Upper lobe of left lung (tissue), 6 donors: ENCODE data around the gene RAP1A. TPM values are rescaled to one million over a fixed set of nuclear protein-coding genes. Genes with fewer than 3 reads are reported as not detected.

Experiments used
- ATAC-seq, 2 donors: fragments of 200-7000 bp; cut with Tn5 transposase; one replicate each; pipeline ENCODE4 v1.9.1; 2022; ENCODE audit warnings: mild to moderate bottlenecking in 2 of 2, moderate library complexity in 2 of 2; ENCODE audit not compliant: low FRiP score in 2 of 2
- DNase-seq, 2 donors: peaks; one replicate each; pipeline ENCODE4 v3.0.0-alpha.2; 2019 to 2020
- H3K27ac ChIP-seq, 4 donors: fragments of 200-600 bp; sonication (generic); one replicate each; pipeline ENCODE4 v1.5.1; 2016 to 2019
- H3K27me3 ChIP-seq, 4 donors: fragments of 200-600 bp; sonication (generic); one replicate each; pipeline ENCODE4 v1.5.1; 2017 to 2019
- H3K36me3 ChIP-seq, 4 donors: fragments of 200-600 bp; sonication (generic); one replicate each; pipeline ENCODE4 v1.5.1; 2016 to 2019
- H3K4me1 ChIP-seq, 4 donors: fragments of 200-600 bp; sonication (generic); one replicate each; pipeline ENCODE4 v1.5.1; 2018 to 2019
- H3K4me3 ChIP-seq, 4 donors: fragments of 200-600 bp; sonication (generic); one replicate each; pipeline ENCODE4 v1.5.1; 2017 to 2019; ENCODE audit warnings: mild to moderate bottlenecking in 2 of 4, moderate library complexity in 1 of 4
- H3K9me3 ChIP-seq, 4 donors: fragments of 200-600 bp; sonication (generic); one replicate each; pipeline ENCODE4 v1.5.1; 2018 to 2019
- CTCF ChIP-seq, 6 experiments: fragments of 450-650 bp in 4 of 6; fragments of 200-600 bp in 2 of 6; sonication (generic) in 2 of 6; IDR thresholded peaks; one replicate each; pipeline ENCODE4 v1.5.1; 2016 to 2019; ENCODE audit warnings: antibody characterized with exemption in 6 of 6
- EP300 ChIP-seq, 4 donors: sonication (generic); formaldehyde crosslinking; IDR thresholded peaks; one replicate each; pipeline ENCODE4 v1.5.1; 2017; ENCODE audit warnings: antibody characterized with exemption in 4 of 4, control low read depth in 2 of 4
- POLR2A ChIP-seq, 4 donors: fragments of 450-650 bp; IDR thresholded peaks; one replicate each; pipeline ENCODE4 v1.5.1; 2016 to 2017; ENCODE audit warnings: antibody characterized with exemption in 4 of 4, mild to moderate bottlenecking in 2 of 4
- POLR2AphosphoS5 ChIP-seq, 2 donors: sonication (generic); formaldehyde crosslinking; IDR thresholded peaks; one replicate each; pipeline ENCODE4 v1.5.1; 2017; ENCODE audit warnings: antibody characterized with exemption in 2 of 2
- WGBS, 2 donors: methylation state at CpG; one replicate each; pipeline ENCODE4 v1.1.5; 2017 to 2018; 5-methylcytosine and 5-hydroxymethylcytosine counted together
- total RNA-seq, 6 donors: library from RNA; depleted of rRNA in 4 of 6; stranded (reverse); fragments of >200 nt in 4 of 6; gene quantifications; one replicate each; pipeline versions ENCODE4 v1.1.0 to v1.2.1, GENCODE V29; 2016 to 2021
- donor health status: DM: no; HTN: no; CAD: no; lungs with moderate emphysema.
- donor health status: DM: no; HTN: yes; CAD: no; lungs with severe emphysema.

RAP1A gene
- 100 to 1,000 TPM in 2 of 6 donors, 10 to 100 TPM in 4; 16.8 to 115 (median 82.6) TPM for total RNA-seq

- peak; percentile 97 to 99 for DNase-seq
- ATAC-seq, result peak; percentile 97
- no peaks in the 10 kb centered on the region for H3K36me3 ChIP-seq
- peaks cover 43 to 55% (median 54%) of the 10 kb centered on the region in 4 donors for H3K4me1 ChIP-seq
- peak within 1 kb of the TSS; percentile 76 to 87 (median 78) for H3K4me3 ChIP-seq
- TF ChIP-seq CTCF (IDR thresholded peaks at IDR 0.05) (peak in 2 of 6 experiments; percentile 7 to 13), POLR2AphosphoS5 (IDR thresholded peaks at IDR 0.05) (peak; percentile 90), POLR2A (IDR thresholded peaks at IDR 0.05) (peak in 2 of 4 donors; percentile 54 to 86), EP300 (IDR thresholded peaks at IDR 0.05) (peak in 1 of 4 donors; percentile 34)
- no peaks in the 10 kb centered on the region for H3K27me3 ChIP-seq
- no peaks in the 10 kb centered on the region for H3K9me3 ChIP-seq
- WGBS, 2 donors, result 0 to 4% methylated on average over 13 to 34 of the region's 79 CpGs
- peak within 1 kb of the TSS; percentile 98 to 99 (median 98) for H3K27ac ChIP-seq
Measured at GRCh38 chr1:111619635-111620440, at the start of gene RAP1A. Gene RAP1A, plus strand, starts transcription at chr1:111619789. Its CDS starts 71,572 bp downstream, at chr1:111691361.

- ATAC-seq, result no peak
- WGBS, 2 donors, result 52 to 60% methylated on average over 3 of the region's 3 CpGs
- H3K4me1 ChIP-seq, result peaks cover 9 to 19% (median 10%) of the 10 kb centered on the region in 4 donors
- H3K9me3 ChIP-seq, result no peaks in the 10 kb centered on the region
- H3K27me3 ChIP-seq, result no peaks in the 10 kb centered on the region
- TF ChIP-seq CTCF (IDR thresholded peaks at IDR 0.05) (no peak), EP300 (IDR thresholded peaks at IDR 0.05) (no peak), POLR2A (IDR thresholded peaks at IDR 0.05) (no peak), POLR2AphosphoS5 (IDR thresholded peaks at IDR 0.05) (no peak)
- no peak overlapping the region for H3K27ac ChIP-seq
- H3K36me3 ChIP-seq, result no peaks in the 10 kb centered on the region
- peak in 1 of 2 donors; percentile 21 for DNase-seq
- H3K4me3 ChIP-seq, result no peak overlapping the region
Measured at GRCh38 chr1:111569913-111570312, 49.7 kb upstream of the RAP1A start.

GRCh38 chr1:111570781-111571181 is 48.8 kb upstream of the RAP1A start:
- H3K27me3 ChIP-seq, result no peaks in the 10 kb centered on the region
- H3K4me3 ChIP-seq, result no peak overlapping the region
- H3K27ac ChIP-seq, result no peak overlapping the region
- DNase-seq (no peak), ATAC-seq (peak in 1 of 2 donors; percentile 40)
- H3K4me1 ChIP-seq, result peaks cover 9 to 19% (median 10%) of the 10 kb centered on the region in 4 donors
- no peaks in the 10 kb centered on the region for H3K36me3 ChIP-seq
- TF ChIP-seq CTCF (IDR thresholded peaks at IDR 0.05) (peak in 5 of 6 experiments; percentile 17 to 37 (median 32)), POLR2AphosphoS5 (IDR thresholded peaks at IDR 0.05) (no peak)
- no peaks in the 10 kb centered on the region for H3K9me3 ChIP-seq
- 66 to 69% methylated on average over 2 of the region's 2 CpGs for WGBS, 2 donors

- WGBS, 2 donors, result 79 to 84% methylated on average over 3 of the region's 3 CpGs
- no peak for TF ChIP-seq POLR2A (IDR thresholded peaks at IDR 0.05)
- no peak for TF ChIP-seq CTCF (IDR thresholded peaks at IDR 0.05)
- TF ChIP-seq POLR2AphosphoS5 (IDR thresholded peaks at IDR 0.05), result no peak
- TF ChIP-seq EP300 (IDR thresholded peaks at IDR 0.05), result no peak
- Histone ChIP-seq H3K4me1 (peaks cover 9 to 19% (median 12%) of the 10 kb centered on the region in 4 donors), H3K9me3 (no peaks in the 10 kb centered on the region), H3K27me3 (no peaks in the 10 kb centered on the region), H3K36me3 (no peaks in the 10 kb centered on the region), H3K4me3 (no peak overlapping the region), H3K27ac (no peak overlapping the region)
- ATAC-seq (no peak), DNase-seq (no peak)
Measured at GRCh38 chr1:111571239-111571638, 48.4 kb upstream of the RAP1A start.
